Neuronal stem cell (in vitro differentiated cells): ENCODE results near the gene IL36RN.

ENCODE experiments used
- DNase-seq: peaks from one replicate; pipeline ENCODE4 v3.0.0-alpha.2; 2013; ENCODE audit warnings: low spot score
- H2AFZ ChIP-seq: one replicate; pipeline ENCODE4 v1.6.1; 2013; ENCODE audit warnings: mild to moderate bottlenecking, low read length, inconsistent platforms
- H2AK5ac ChIP-seq: 2 replicates; pipeline ENCODE4 v1.6.1; 2013; ENCODE audit warnings: low read depth, mild to moderate bottlenecking, inconsistent platforms, low read length, moderate library complexity, mixed read lengths
- H2BK120ac ChIP-seq: 2 replicates; pipeline ENCODE4 v1.6.1; 2013; ENCODE audit warnings: low read depth, mild to moderate bottlenecking, inconsistent platforms, low read length, moderate library complexity, mixed read lengths
- H2BK12ac ChIP-seq: one replicate; pipeline ENCODE4 v1.6.1; 2013; ENCODE audit warnings: low read length, inconsistent platforms
- H2BK15ac ChIP-seq: 2 replicates; pipeline ENCODE4 v1.6.1; 2013; ENCODE audit warnings: mild to moderate bottlenecking, low read length, inconsistent platforms, mixed read lengths
- H2BK5ac ChIP-seq: one replicate; pipeline ENCODE4 v1.6.1; 2013; ENCODE audit warnings: inconsistent platforms, mild to moderate bottlenecking, low read length, moderate library complexity
- H3K14ac ChIP-seq: one replicate; pipeline ENCODE4 v1.6.1; 2013; ENCODE audit warnings: low read length, inconsistent platforms
- H3K18ac ChIP-seq: 2 replicates; pipeline ENCODE4 v1.6.1; 2013; ENCODE audit warnings: low read length, inconsistent platforms
- H3K23ac ChIP-seq: 2 replicates; pipeline ENCODE4 v1.6.1; 2013; ENCODE audit warnings: low read depth, mild to moderate bottlenecking, mixed read lengths, low read length, inconsistent platforms; ENCODE audit not compliant: poor library complexity
- H3K27ac ChIP-seq: replicated peaks from 3 replicates; pipeline ENCODE4 v1.5.1; 2013; ENCODE audit warnings: low read length, inconsistent platforms
- H3K27me3 ChIP-seq, 3 experiments: 2 replicates each; pipeline ENCODE4 v1.6.1; 2013; ENCODE audit warnings: low read length in 3 of 3, mild to moderate bottlenecking in 2 of 3, inconsistent platforms in 1 of 3, low read depth in 1 of 3, mixed read lengths in 1 of 3, moderate library complexity in 1 of 3; ENCODE audit not compliant: control insufficient read depth in 3 of 3, insufficient read depth in 3 of 3
- H3K36me3 ChIP-seq, 2 donors: replicated peaks in 1 of 2; 2 replicates each; pipeline ENCODE4 v1.6.1; 2013; ENCODE audit warnings: low read length in 2 of 2; ENCODE audit not compliant: control insufficient read depth in 2 of 2, insufficient read depth in 2 of 2
- H3K4ac ChIP-seq: 2 replicates; pipeline ENCODE4 v1.6.1; 2013; ENCODE audit warnings: inconsistent platforms, mild to moderate bottlenecking, low read length, moderate library complexity
- H3K4me1 ChIP-seq, 2 donors: 1 replicate in 1 of 2; 2 replicates in 1 of 2; pipeline ENCODE4 v1.6.1; 2013; ENCODE audit warnings: low read length in 2 of 2, low read depth in 1 of 2; ENCODE audit not compliant: control insufficient read depth in 2 of 2, insufficient read depth in 1 of 2
- H3K4me2 ChIP-seq: one replicate; pipeline ENCODE4 v1.6.1; 2013; ENCODE audit warnings: mild to moderate bottlenecking, low read length, inconsistent platforms; ENCODE audit not compliant: insufficient read depth, poor library complexity, severe bottlenecking
- H3K4me3 ChIP-seq, 2 donors: 2 replicates each; pipeline ENCODE4 v1.5.1; 2013; ENCODE audit warnings: low read length in 2 of 2, mild to moderate bottlenecking in 2 of 2, inconsistent platforms in 1 of 2, moderate library complexity in 1 of 2
- H3K79me1 ChIP-seq: one replicate; pipeline ENCODE4 v1.6.1; 2013; ENCODE audit warnings: low read depth, mild to moderate bottlenecking, inconsistent platforms, low read length, moderate library complexity
- H3K9ac ChIP-seq: one replicate; pipeline ENCODE4 v1.6.1; 2013; ENCODE audit warnings: mild to moderate bottlenecking, low read depth, low read length, inconsistent platforms; ENCODE audit not compliant: poor library complexity
- H3K9me3 ChIP-seq, 2 donors: replicated peaks in 1 of 2; 2 replicates each; pipeline versions ENCODE3 to v1.6.1; 2013; ENCODE audit warnings: low read length in 2 of 2, mild to moderate bottlenecking in 2 of 2, inconsistent platforms in 1 of 2, low read depth in 1 of 2, mixed read lengths in 1 of 2, moderate library complexity in 1 of 2; ENCODE audit not compliant: control insufficient read depth in 2 of 2, insufficient read depth in 1 of 2
- H4K8ac ChIP-seq: one replicate; pipeline ENCODE4 v1.6.1; 2013; ENCODE audit warnings: low read depth, mild to moderate bottlenecking, inconsistent platforms, low read length, moderate library complexity
- H4K91ac ChIP-seq: one replicate; pipeline ENCODE4 v1.6.1; 2013; ENCODE audit warnings: low read length, low read depth, mild to moderate bottlenecking, inconsistent platforms; ENCODE audit not compliant: poor library complexity
- WGBS, 2 donors: extraction: QIAGEN DNeasy Blood & Tissue Kit; methylation state at CpG; one replicate each; pipeline ENCODE4 v1.1.7; 2013; ENCODE audit warnings: missing lambda C conversion rate in 2 of 2, mixed read lengths in 1 of 2; ENCODE audit not compliant: insufficient read length in 2 of 2, insufficient replicate concordance in 1 of 2; ENCODE audit errors: extremely low coverage in 2 of 2; 5-methylcytosine and 5-hydroxymethylcytosine counted together

Gene IL36RN

DNA sequence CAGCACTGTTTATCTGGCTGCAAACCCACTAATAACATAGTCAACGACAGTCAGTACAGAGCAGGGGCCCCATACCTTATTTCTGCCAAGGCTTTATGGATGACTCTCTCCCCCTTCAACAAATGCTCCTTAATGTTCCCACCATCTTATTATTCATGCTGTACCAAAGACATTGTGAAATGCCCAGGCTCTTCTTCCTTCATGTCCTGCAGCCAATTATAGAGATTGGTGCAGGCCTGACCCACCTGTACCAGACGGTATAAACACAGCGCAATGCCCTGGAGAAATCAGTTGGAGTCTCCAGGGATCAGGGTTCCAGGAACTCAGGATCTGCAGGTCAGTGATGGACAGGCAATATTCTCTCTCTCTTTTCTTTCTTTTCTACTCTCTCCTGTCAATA, 8.7 kb downstream of the IL36RN start, which contains the start of gene IL1F10:
IL1F10 (plus strand) TSS at position 290 of the 400 bp plus-strand sequence. CDS start 4,769 bp downstream, outside the sequence.
- Histone ChIP-seq H3K18ac (no peak within 1 kb of the TSS), H3K4me1 (no peaks in the 10 kb centered on the region), H3K4ac (no peak within 1 kb of the TSS), H2BK120ac (no peak within 1 kb of the TSS), H3K36me3 (no peaks in the 10 kb centered on the region), H3K9me3 (peaks cover 0 to 2% of the 10 kb centered on the region in 2 donors), H3K9ac (no peak within 1 kb of the TSS), H3K4me2 (no peak within 1 kb of the TSS), H2BK5ac (no peak within 1 kb of the TSS), H3K4me3 (no peak within 1 kb of the TSS), H3K27me3 (peaks cover 0 to 22% (median 0%) of the 10 kb centered on the region in 3 experiments), H2BK15ac (no peak within 1 kb of the TSS), H2AK5ac (no peak within 1 kb of the TSS), H2BK12ac (no peak within 1 kb of the TSS), H3K27ac (no peak within 1 kb of the TSS), H4K91ac (no peak within 1 kb of the TSS), H2AFZ (no peak within 1 kb of the TSS), H3K14ac (no peak within 1 kb of the TSS), H4K8ac (no peak within 1 kb of the TSS), H3K23ac (no peak within 1 kb of the TSS), H3K79me1 (no peaks in the 10 kb centered on the region)
- WGBS, 2 donors, result no CpG with 5 or more reads among the region's 3 CpGs
- no peak for DNase-seq

DNA sequence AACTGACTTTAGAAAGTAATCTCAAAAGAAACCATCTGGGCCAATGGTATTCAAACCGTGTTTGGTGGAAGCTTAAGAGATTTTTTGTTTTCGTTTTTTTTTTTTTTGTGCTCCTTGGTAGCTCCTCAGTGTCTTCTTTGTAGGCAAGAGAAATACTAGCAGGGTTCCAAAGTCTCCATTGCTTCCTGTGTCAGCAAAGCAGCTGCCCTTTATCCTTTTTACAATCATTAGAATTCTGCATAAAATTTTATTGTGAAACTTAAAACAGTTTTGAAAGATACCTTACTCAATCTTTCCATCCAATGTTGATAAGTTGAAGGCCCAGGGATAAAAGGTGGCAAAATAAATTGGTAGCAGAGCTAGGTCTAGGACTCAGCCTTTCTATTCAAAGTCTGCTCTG, 9.3 kb downstream of the IL36RN start:
- H3K79me1 ChIP-seq, result no peaks in the 10 kb centered on the region
- no peak overlapping the region for H3K14ac ChIP-seq
- no peak overlapping the region for H3K4me3 ChIP-seq
- no peak overlapping the region for H4K8ac ChIP-seq
- no peak overlapping the region for H3K4ac ChIP-seq
- H3K27me3 ChIP-seq, result peaks cover 0 to 22% (median 0%) of the 10 kb centered on the region in 3 experiments
- no peak overlapping the region for H2BK120ac ChIP-seq
- H2AK5ac ChIP-seq, result no peak overlapping the region
- no peak overlapping the region for H4K91ac ChIP-seq
- H2BK15ac ChIP-seq, result no peak overlapping the region
- H3K27ac ChIP-seq, result no peak overlapping the region
- no peak overlapping the region for H2BK5ac ChIP-seq
- H3K18ac ChIP-seq, result no peak overlapping the region
- DNase-seq, result no peak
- H3K4me2 ChIP-seq, result no peak overlapping the region
- H2AFZ ChIP-seq, result no peak overlapping the region
- H3K9ac ChIP-seq, result no peak overlapping the region
- WGBS, 2 donors, result no CpG with 5 or more reads among the region's 2 CpGs
- H3K23ac ChIP-seq, result no peak overlapping the region
- no peaks in the 10 kb centered on the region for H3K36me3 ChIP-seq
- no peaks in the 10 kb centered on the region for H3K9me3 ChIP-seq
- H2BK12ac ChIP-seq, result no peak overlapping the region
- H3K4me1 ChIP-seq, result no peaks in the 10 kb centered on the region

DNA sequence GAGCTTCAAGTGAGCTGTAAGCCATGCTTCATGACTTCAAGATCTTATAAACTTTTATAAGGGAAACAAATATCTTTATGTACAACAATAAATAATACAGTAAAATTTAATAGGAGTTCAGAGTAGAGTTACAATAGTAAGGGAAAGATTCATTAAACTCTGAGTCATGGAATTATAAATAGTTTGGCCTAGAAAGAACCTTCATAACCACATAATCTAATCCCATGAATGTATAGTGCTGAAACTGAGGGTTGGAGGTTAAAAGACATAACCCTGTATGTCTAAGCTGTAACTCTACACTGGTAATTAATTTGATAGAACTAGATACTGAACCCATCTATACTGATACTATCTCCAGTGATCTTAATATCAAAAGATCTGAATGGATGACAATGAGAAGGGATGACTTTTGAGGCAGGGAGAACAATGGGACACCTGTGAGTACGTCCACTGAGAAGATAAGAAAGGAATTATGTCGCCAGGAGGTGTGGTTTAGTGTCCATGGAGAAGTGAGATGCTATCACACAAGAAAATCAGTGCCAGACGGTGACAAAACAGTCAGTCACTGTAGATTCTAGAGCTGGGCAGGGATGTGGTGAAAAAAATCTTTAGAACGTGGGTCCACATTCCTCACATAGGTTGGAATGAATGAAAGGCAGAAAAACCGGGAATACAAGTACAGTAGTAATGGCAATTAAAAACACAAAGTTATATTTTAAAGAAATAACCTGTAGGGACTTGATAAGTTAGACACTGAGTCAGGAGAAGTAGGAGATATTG, 9.9 kb downstream of the IL36RN start:
- DNase-seq, result no peak
- no CpG with 5 or more reads among the region's 5 CpGs for WGBS, 2 donors
- no peak overlapping the region for H2BK120ac ChIP-seq

DNA sequence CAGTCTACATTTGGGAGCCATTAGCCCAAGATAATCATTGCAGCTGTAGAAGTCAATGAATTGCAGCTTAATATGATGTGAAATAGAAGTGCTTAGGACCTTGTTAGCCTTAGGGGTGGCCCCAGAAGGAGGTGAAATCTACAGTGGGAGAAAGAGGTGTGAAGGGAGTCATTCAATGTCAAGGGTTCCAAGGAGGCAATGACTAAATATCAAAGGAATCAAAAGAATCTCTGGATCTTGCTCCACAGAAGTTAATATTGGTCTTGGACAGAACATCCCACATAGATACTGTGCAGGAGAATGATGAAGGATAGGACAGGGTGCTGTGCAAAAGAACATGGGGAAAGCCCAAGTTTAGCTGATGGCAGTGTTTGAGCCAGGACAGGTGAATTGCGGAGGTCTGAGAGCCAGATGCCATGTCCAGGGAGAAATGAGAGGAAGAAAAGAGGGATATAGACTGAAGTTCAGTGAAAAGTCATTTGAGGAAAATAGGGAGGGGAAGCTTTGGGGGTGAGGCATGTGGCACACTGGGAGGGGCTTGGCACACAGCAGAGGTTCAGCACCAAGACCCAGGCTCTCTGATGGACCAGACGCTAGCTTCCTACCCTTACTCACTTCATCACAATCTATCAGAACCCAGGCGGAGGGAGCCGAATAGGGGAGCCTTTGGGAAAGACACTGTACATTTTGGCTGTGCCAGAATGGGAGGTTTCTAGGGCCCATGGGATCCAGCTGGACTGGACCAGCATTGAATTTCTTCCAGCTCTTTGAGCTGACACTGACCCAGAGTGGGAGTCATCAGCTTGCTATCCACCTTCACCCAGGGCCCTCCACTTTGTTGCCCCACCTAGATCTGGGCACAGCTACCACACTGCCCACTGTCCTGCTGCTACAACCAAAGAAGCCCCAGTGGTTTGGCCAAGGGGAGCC, 10.9 kb downstream of the IL36RN start:
- Histone ChIP-seq H2BK120ac (no peak overlapping the region), H3K4me2 (no peak overlapping the region), H3K79me1 (no peaks in the 10 kb centered on the region), H3K4ac (no peak overlapping the region), H3K9me3 (no peaks in the 10 kb centered on the region), H3K18ac (no peak overlapping the region), H3K27me3 (peaks cover 0 to 25% (median 0%) of the 10 kb centered on the region in 3 experiments), H2BK12ac (no peak overlapping the region), H3K4me3 (no peak overlapping the region), H3K4me1 (no peaks in the 10 kb centered on the region), H2BK15ac (no peak overlapping the region), H3K9ac (no peak overlapping the region), H2AK5ac (no peak overlapping the region), H3K27ac (no peak overlapping the region), H3K36me3 (no peaks in the 10 kb centered on the region), H4K8ac (no peak overlapping the region), H4K91ac (no peak overlapping the region), H3K14ac (no peak overlapping the region), H2AFZ (no peak overlapping the region), H2BK5ac (no peak overlapping the region), H3K23ac (no peak overlapping the region)
- no CpG with 5 or more reads among the region's 4 CpGs for WGBS, 2 donors
- no peak for DNase-seq

More for the DNA sequence above, 9.9 kb downstream of the IL36RN start:
- Histone ChIP-seq H3K14ac (no peak overlapping the region), H2BK5ac (no peak overlapping the region), H4K8ac (no peak overlapping the region), H3K4me1 (no peaks in the 10 kb centered on the region), H3K4ac (no peak overlapping the region), H2BK15ac (no peak overlapping the region), H3K18ac (no peak overlapping the region), H3K23ac (no peak overlapping the region), H4K91ac (no peak overlapping the region), H3K36me3 (no peaks in the 10 kb centered on the region), H3K9ac (no peak overlapping the region), H3K27me3 (peaks cover 0 to 22% (median 0%) of the 10 kb centered on the region in 3 experiments), H2AFZ (no peak overlapping the region), H2BK12ac (no peak overlapping the region), H3K4me2 (no peak overlapping the region), H3K27ac (no peak overlapping the region), H3K79me1 (no peaks in the 10 kb centered on the region), H3K9me3 (no peaks in the 10 kb centered on the region), H3K4me3 (no peak overlapping the region), H2AK5ac (no peak overlapping the region)
